Liver (tissue), 3 donors: ENCODE measurements around the gene HDLBP.

ENCODE experiments used
- NR2F2 ChIP-seq: IDR thresholded peaks from 2 replicates; pipeline ENCODE4 v1.6.1; 2016; ENCODE audit warnings: antibody characterized with exemption
- RAD21 ChIP-seq, 2 donors: IDR thresholded peaks; 2 replicates each; pipeline ENCODE4 v1.6.1; 2016; ENCODE audit warnings: antibody characterized with exemption in 2 of 2, mild to moderate bottlenecking in 2 of 2
- TF ChIP-seq, protein P1 (sequence below): fragments of 150-350 bp; IDR thresholded peaks from 2 replicates; pipeline ENCODE4 v1.5.1; 2017; ENCODE audit warnings: improper control_type of control experiment, low read depth, low read length; ENCODE audit not compliant: missing input control
- TF ChIP-seq, protein P2 (sequence below): IDR thresholded peaks from 2 replicates; pipeline ENCODE4 v1.6.1; 2016; ENCODE audit warnings: antibody characterized with exemption, mild to moderate bottlenecking
- donor health status: healthy.
- donor health status: healthy.

DNA sequence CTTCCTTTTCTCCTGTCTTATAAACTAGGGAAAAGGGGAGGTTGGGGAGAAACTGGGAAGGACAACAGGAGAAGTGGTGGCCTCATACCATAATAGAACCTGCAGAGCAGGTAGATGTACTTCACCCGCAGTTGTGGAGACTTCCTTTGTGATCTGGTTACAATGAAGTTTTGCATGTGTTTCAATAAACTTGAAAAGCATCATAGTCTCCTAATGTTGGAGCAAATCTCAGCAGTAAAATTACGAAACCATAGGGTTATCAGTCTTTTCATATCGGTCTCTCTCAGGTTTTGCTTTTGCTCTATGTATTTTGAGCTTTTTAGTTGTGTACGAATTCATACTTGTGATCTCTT is 96.5 kb downstream of the HDLBP start:
- TF ChIP-seq, protein P1, sequence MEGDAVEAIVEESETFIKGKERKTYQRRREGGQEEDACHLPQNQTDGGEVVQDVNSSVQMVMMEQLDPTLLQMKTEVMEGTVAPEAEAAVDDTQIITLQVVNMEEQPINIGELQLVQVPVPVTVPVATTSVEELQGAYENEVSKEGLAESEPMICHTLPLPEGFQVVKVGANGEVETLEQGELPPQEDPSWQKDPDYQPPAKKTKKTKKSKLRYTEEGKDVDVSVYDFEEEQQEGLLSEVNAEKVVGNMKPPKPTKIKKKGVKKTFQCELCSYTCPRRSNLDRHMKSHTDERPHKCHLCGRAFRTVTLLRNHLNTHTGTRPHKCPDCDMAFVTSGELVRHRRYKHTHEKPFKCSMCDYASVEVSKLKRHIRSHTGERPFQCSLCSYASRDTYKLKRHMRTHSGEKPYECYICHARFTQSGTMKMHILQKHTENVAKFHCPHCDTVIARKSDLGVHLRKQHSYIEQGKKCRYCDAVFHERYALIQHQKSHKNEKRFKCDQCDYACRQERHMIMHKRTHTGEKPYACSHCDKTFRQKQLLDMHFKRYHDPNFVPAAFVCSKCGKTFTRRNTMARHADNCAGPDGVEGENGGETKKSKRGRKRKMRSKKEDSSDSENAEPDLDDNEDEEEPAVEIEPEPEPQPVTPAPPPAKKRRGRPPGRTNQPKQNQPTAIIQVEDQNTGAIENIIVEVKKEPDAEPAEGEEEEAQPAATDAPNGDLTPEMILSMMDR, result no peak
- TF ChIP-seq, protein P2, sequence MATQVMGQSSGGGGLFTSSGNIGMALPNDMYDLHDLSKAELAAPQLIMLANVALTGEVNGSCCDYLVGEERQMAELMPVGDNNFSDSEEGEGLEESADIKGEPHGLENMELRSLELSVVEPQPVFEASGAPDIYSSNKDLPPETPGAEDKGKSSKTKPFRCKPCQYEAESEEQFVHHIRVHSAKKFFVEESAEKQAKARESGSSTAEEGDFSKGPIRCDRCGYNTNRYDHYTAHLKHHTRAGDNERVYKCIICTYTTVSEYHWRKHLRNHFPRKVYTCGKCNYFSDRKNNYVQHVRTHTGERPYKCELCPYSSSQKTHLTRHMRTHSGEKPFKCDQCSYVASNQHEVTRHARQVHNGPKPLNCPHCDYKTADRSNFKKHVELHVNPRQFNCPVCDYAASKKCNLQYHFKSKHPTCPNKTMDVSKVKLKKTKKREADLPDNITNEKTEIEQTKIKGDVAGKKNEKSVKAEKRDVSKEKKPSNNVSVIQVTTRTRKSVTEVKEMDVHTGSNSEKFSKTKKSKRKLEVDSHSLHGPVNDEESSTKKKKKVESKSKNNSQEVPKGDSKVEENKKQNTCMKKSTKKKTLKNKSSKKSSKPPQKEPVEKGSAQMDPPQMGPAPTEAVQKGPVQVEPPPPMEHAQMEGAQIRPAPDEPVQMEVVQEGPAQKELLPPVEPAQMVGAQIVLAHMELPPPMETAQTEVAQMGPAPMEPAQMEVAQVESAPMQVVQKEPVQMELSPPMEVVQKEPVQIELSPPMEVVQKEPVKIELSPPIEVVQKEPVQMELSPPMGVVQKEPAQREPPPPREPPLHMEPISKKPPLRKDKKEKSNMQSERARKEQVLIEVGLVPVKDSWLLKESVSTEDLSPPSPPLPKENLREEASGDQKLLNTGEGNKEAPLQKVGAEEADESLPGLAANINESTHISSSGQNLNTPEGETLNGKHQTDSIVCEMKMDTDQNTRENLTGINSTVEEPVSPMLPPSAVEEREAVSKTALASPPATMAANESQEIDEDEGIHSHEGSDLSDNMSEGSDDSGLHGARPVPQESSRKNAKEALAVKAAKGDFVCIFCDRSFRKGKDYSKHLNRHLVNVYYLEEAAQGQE, result no peak
- no peak for TF ChIP-seq RAD21 (IDR thresholded peaks at IDR 0.05)
- TF ChIP-seq NR2F2, result no peak
